ENCODE results near the gene ZNF12. TPM values are rescaled to one million over a fixed set of nuclear protein-coding genes. Genes with fewer than 3 reads are reported as not detected.

The ZNF12 gene
- total and polyA plus RNA-seq, 2 of the 8 experiments (the other 6 are each of a cell fraction or from before 2014, with no cell fraction given), result 6.7 to 16.2 TPM

DNA sequence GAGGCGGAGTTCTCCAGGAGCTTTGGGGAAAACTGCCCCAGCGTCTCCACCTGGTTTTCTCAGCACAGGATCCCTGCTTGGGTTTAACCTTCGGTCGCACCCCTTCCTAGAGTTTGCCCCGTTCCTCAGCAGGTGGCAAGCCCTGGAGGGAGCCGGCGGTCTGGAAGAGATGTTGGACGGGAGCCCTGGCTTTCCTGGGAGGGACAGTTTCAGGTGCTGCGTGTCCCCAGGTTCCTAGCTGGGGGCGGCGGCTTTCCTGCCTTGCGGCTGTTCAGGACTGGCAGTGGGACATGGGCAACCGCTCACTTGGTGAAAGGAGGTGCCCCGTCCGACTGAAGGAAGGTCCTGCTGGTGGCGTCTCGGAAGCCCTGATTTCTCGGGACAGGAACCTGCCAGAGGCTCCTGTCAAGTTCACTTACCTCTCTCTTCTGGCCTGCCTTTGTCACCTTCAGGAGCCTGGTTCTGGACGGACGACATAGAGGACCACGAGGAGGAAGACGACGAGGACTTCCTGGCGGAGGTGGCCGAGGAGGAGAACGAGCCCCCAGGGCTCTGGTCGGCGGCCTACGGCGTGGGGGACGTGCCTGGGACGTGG lies 54.8 kb downstream of the ZNF12 start:
- H3K36me3 ChIP-seq (ENCODE audit: control insufficient read depth in 2 of 4, insufficient read depth in 4 of 4, low read length in 3 of 4), result peaks cover 0 to 30% (median 2%) of the 10 kb centered on the region in 4 experiments; a peak in 3 of 8 replicates
- no peaks in the 10 kb centered on the region for H3K4me1 ChIP-seq (replicated peaks in 1 of 4; ENCODE audit: control insufficient read depth in 3 of 4, insufficient read depth in 4 of 4, low read length in 3 of 4)
- no peak overlapping the region for H3K4me3 ChIP-seq (ENCODE audit: extremely low read depth in 1 of 4, insufficient read depth in 2 of 4, low read depth in 3 of 4, low read length in 4 of 4)
- H4K91ac ChIP-seq (replicated peaks; ENCODE audit: insufficient read length, low read length), result no peak overlapping the region
- H3K18ac ChIP-seq (ENCODE audit: extremely low read depth, low read length), result no peak overlapping the region
- H3K4me2 ChIP-seq (ENCODE audit: insufficient read depth in 1 of 2, low read depth in 2 of 2, low read length in 2 of 2), result no peak overlapping the region
- no peak for TF ChIP-seq TEAD4 (IDR thresholded peaks at IDR 0.05; ENCODE audit: low read depth, low read length)
- no peak for TF ChIP-seq TBP (IDR thresholded peaks at IDR 0.05; ENCODE audit: low read depth, low read length)
- no peak for TF ChIP-seq POLR2A (IDR thresholded peaks at IDR 0.05; ENCODE audit: control extremely low read depth in 1 of 2, low read depth in 2 of 2, low read length in 2 of 2)
- no peak for TF ChIP-seq NANOG (IDR thresholded peaks at IDR 0.05; ENCODE audit: insufficient read depth, low read depth, low read length, poor library complexity, severe bottlenecking)
- no peak overlapping the region for H2AFZ ChIP-seq (ENCODE audit: low read length)
- H3K27me3 ChIP-seq (replicated peaks in 1 of 4; ENCODE audit: control insufficient read depth in 3 of 4, extremely low read depth in 1 of 4, insufficient read depth in 3 of 4, low read length in 3 of 4), result no peaks in the 10 kb centered on the region; a peak in 1 of 7 replicates
- no peak overlapping the region for H3K27ac ChIP-seq (ENCODE audit: low read depth, low read length)
- no peak overlapping the region for H2AK5ac ChIP-seq (ENCODE audit: low read depth, low read length)
- no peak overlapping the region for H3K14ac ChIP-seq (ENCODE audit: insufficient read length)
- H2BK15ac ChIP-seq (ENCODE audit: low read length), result no peak overlapping the region
- no peak overlapping the region for H4K5ac ChIP-seq (ENCODE audit: insufficient read length, low read depth, low read length)
- CTCF ChIA-PET (ENCODE audit: partially characterized antibody), result no interaction called here
- H3K56ac ChIP-seq (replicated peaks; ENCODE audit: insufficient read length, low read depth, low read length), result no peak overlapping the region
- H3K79me1 ChIP-seq (ENCODE audit: low read depth, low read length), result no peaks in the 10 kb centered on the region; the same call in 1 of the 2 replicates
- no peak overlapping the region for H2BK120ac ChIP-seq (replicated peaks; ENCODE audit: low read depth, low read length)
- H3K9ac ChIP-seq (replicated peaks in 1 of 4; ENCODE audit: extremely low read depth in 1 of 4, low read depth in 3 of 4, low read length in 3 of 4), result no peak overlapping the region
- H3K9me3 ChIP-seq (ENCODE audit: insufficient read depth in 2 of 2, low read depth in 1 of 2, low read length in 1 of 2), result no peaks in the 10 kb centered on the region; a peak in 1 of 4 replicates
- H3K4ac ChIP-seq (replicated peaks; ENCODE audit: insufficient read length, low read depth, low read length), result no peak overlapping the region
- POLR2A ChIA-PET (ENCODE audit: partially characterized antibody), result no interaction called here
- FAIRE-seq, result no peak
- H2BK5ac ChIP-seq (ENCODE audit: low read depth, low read length), result no peak overlapping the region
- DNase-seq (ENCODE audit: low read depth in 1 of 2, low spot score in 2 of 2), result no peak
- no peaks in the 10 kb centered on the region for H3K79me2 ChIP-seq (ENCODE audit: control insufficient read depth in 1 of 2, insufficient read depth in 2 of 2, low read length in 2 of 2)
- no peaks in the 10 kb centered on the region for H3K23me2 ChIP-seq (ENCODE audit: low read depth, low read length)
- WGBS, 2 experiments (ENCODE audit: extremely low coverage in 1 of 2, insufficient coverage in 1 of 2, insufficient read length in 1 of 2, insufficient replicate concordance in 2 of 2, low coverage in 1 of 2, low lambda C conversion rate in 2 of 2, missing lambda C conversion rate in 1 of 2), result 96% methylated on average over 25 of the region's 32 CpGs; no CpG with 5 or more reads in 1 of the 2 experiments
- no peak overlapping the region for H2BK20ac ChIP-seq (ENCODE audit: low read length)
- H4K8ac ChIP-seq (ENCODE audit: extremely low read depth, insufficient read depth, low read length), result no peak overlapping the region
- no peak overlapping the region for H3K23ac ChIP-seq (ENCODE audit: insufficient read length)
- no peak overlapping the region for H2BK12ac ChIP-seq (ENCODE audit: low read depth, low read length)
- H4K20me1 ChIP-seq (replicated peaks in 1 of 2; ENCODE audit: control insufficient read depth in 1 of 2, insufficient read depth in 2 of 2, low read length in 2 of 2), result peaks cover 0 to 3% of the 10 kb centered on the region in 2 experiments

Data from H1 (cell line).